Measurements from ENCODE around the gene ARL5A. TPM values are rescaled to one million over a fixed set of nuclear protein-coding genes. Genes with fewer than 3 reads are reported as not detected.

ARL5A gene
- total and polyA plus RNA-seq, 2 donors (not counting 1 experiment from before 2014, with no cell fraction given): 29.8 to 40.3 TPM

DNA sequence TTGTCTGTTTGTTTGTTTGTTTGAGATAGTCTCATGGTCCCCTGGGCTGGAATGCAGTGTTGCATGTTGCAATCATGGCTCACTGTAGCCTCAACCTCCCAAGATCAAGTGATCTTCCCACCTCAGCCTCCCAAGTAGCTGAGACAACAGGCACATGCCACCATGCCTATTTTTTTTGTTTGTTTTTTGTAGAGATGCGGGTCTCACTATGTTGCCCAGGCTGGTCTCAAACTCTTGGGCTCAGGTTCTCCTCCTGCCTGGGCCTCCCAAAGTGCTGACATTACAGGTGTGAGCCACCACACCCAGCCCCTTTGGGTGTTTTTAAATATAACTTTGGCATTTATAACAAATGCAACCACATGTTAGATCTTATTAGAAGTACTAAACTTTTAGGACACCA is 37.5 kb downstream of the ARL5A start:
- Histone ChIP-seq H4K20me1 (ENCODE audit: control insufficient read depth, extremely low read depth, insufficient read depth, low read length) (no peaks in the 10 kb centered on the region), H3K4me2 (ENCODE audit: extremely low read depth, insufficient read depth, low read length) (no peak overlapping the region), H3K27me3 (ENCODE audit: control insufficient read depth, insufficient read depth, low read length) (no peaks in the 10 kb centered on the region), H3K9me3 (ENCODE audit: control insufficient read depth, insufficient read depth, low read depth, low read length) (no peaks in the 10 kb centered on the region), H3K79me2 (ENCODE audit: control insufficient read depth, insufficient read depth, low read length) (no peaks in the 10 kb centered on the region), H3K4me1 (ENCODE audit: control insufficient read depth, extremely low read depth, insufficient read depth, low read length) (no peaks in the 10 kb centered on the region), H2AFZ (ENCODE audit: low read length) (no peak overlapping the region), H3K27ac (ENCODE audit: insufficient read depth, low read length) (no peak overlapping the region), H3K9ac (ENCODE audit: insufficient read depth, low read length) (no peak overlapping the region), H3K4me3 (replicated peaks in 1 of 4; ENCODE audit: control extremely low read depth in 1 of 4, insufficient read depth in 1 of 4, low read depth in 3 of 4, low read length in 4 of 4) (no peak overlapping the region), H3K36me3 (ENCODE audit: control insufficient read depth, insufficient read depth, low read length) (no peaks in the 10 kb centered on the region)
- TF ChIP-seq CTCF (conservative IDR thresholded peaks at IDR 0.05 in 1 of 2, IDR thresholded peaks at IDR 0.05 in 1 of 2; ENCODE audit: low read depth in 1 of 2, low read length in 2 of 2) (no peak), EZH2 (IDR thresholded peaks at IDR 0.05; ENCODE audit: low read length, missing control alignments) (no peak)
- no peak for DNase-seq (ENCODE audit: low read depth in 2 of 2)

DNA sequence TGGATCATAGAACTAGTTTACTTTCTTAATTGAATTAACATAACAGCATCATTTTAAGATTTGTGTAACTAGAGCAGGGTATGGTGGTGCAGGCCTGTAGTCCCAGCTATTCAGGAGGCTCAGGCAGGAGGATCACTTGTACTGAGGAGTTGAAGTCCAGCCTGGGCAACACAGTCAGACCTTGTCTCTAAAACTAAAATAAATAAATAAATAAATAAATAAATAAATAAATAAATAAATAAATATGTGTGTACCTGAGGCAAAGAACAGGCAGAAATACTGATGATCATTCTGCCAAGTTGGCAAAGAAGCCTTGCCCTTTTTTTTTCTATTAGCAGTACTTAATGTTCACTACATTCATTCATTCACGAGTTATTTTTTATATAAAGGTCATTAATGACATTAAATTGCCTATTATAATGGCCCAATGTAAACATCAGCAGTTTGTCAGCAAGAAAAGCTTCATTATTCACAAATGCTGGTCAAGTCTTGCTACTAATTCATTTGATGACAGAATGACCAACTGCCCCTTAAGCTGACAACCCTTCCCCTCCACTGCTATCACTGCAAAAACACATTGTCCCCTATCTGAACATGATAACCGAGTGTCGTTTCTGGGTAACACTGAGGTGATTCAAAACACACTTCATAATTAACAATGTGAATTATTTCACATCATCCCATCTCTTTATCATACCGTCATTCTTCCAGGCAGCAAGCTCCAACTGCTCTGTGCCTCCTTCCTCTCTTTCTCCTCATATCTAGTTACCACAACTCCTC is 39.0 kb downstream of the ARL5A start:
- Histone ChIP-seq H3K4me1 (ENCODE audit: control insufficient read depth, extremely low read depth, insufficient read depth, low read length) (no peaks in the 10 kb centered on the region), H3K36me3 (ENCODE audit: control insufficient read depth, insufficient read depth, low read length) (no peaks in the 10 kb centered on the region), H3K9ac (ENCODE audit: insufficient read depth, low read length) (no peak overlapping the region), H3K9me3 (ENCODE audit: control insufficient read depth, insufficient read depth, low read depth, low read length) (no peaks in the 10 kb centered on the region), H2AFZ (ENCODE audit: low read length) (no peak overlapping the region), H4K20me1 (ENCODE audit: control insufficient read depth, extremely low read depth, insufficient read depth, low read length) (no peaks in the 10 kb centered on the region), H3K79me2 (ENCODE audit: control insufficient read depth, insufficient read depth, low read length) (no peaks in the 10 kb centered on the region), H3K27ac (ENCODE audit: insufficient read depth, low read length) (no peak overlapping the region), H3K27me3 (ENCODE audit: control insufficient read depth, insufficient read depth, low read length) (no peaks in the 10 kb centered on the region), H3K4me3 (replicated peaks in 1 of 4; ENCODE audit: control extremely low read depth in 1 of 4, insufficient read depth in 1 of 4, low read depth in 3 of 4, low read length in 4 of 4) (no peak overlapping the region), H3K4me2 (ENCODE audit: extremely low read depth, insufficient read depth, low read length) (no peak overlapping the region)
- no peak for TF ChIP-seq CTCF (conservative IDR thresholded peaks at IDR 0.05 in 1 of 2, IDR thresholded peaks at IDR 0.05 in 1 of 2; ENCODE audit: low read depth in 1 of 2, low read length in 2 of 2)
- TF ChIP-seq EZH2 (IDR thresholded peaks at IDR 0.05; ENCODE audit: low read length, missing control alignments): no peak
- DNase-seq (ENCODE audit: low read depth in 2 of 2): no peak

GRCh38 chr2:151786483-151786882 is 41.7 kb downstream of the ARL5A start:
- H3K27me3 ChIP-seq (ENCODE audit: control insufficient read depth, insufficient read depth, low read length): no peaks in the 10 kb centered on the region
- TF ChIP-seq CTCF (conservative IDR thresholded peaks at IDR 0.05 in 1 of 2, IDR thresholded peaks at IDR 0.05 in 1 of 2; ENCODE audit: low read depth in 1 of 2, low read length in 2 of 2) (no peak), EZH2 (IDR thresholded peaks at IDR 0.05; ENCODE audit: low read length, missing control alignments) (no peak)
- no peak overlapping the region for H3K4me2 ChIP-seq (ENCODE audit: extremely low read depth, insufficient read depth, low read length)
- H4K20me1 ChIP-seq (ENCODE audit: control insufficient read depth, extremely low read depth, insufficient read depth, low read length): no peaks in the 10 kb centered on the region
- H3K36me3 ChIP-seq (ENCODE audit: control insufficient read depth, insufficient read depth, low read length): no peaks in the 10 kb centered on the region
- H3K4me1 ChIP-seq (ENCODE audit: control insufficient read depth, extremely low read depth, insufficient read depth, low read length): no peaks in the 10 kb centered on the region
- H3K27ac ChIP-seq (ENCODE audit: insufficient read depth, low read length): no peak overlapping the region
- no peaks in the 10 kb centered on the region for H3K9me3 ChIP-seq (ENCODE audit: control insufficient read depth, insufficient read depth, low read depth, low read length)
- no peak overlapping the region for H3K9ac ChIP-seq (ENCODE audit: insufficient read depth, low read length)
- H2AFZ ChIP-seq (ENCODE audit: low read length): no peak overlapping the region
- H3K79me2 ChIP-seq (ENCODE audit: control insufficient read depth, insufficient read depth, low read length): no peaks in the 10 kb centered on the region
- DNase-seq (ENCODE audit: low read depth in 2 of 2): no peak
- no peak overlapping the region for H3K4me3 ChIP-seq (replicated peaks in 1 of 4; ENCODE audit: control extremely low read depth in 1 of 4, insufficient read depth in 1 of 4, low read depth in 3 of 4, low read length in 4 of 4)

All from fibroblast of lung (primary cell).